ENCODE results near the gene ATP6V1C2.

The ATP6V1C2 gene

GRCh38 chr2:10709290-10709939 is 12.0 kb upstream of the ATP6V1C2 start:
- no peak overlapping the region for H3K4me3 Mint-ChIP-seq
- H3K4me1 Mint-ChIP-seq: peaks cover 15% of the 10 kb centered on the region
- no peaks in the 10 kb centered on the region for H3K9me3 Mint-ChIP-seq
- peaks cover 74% of the 10 kb centered on the region for H3K27me3 Mint-ChIP-seq
- DNase-seq: no peak
- no peaks in the 10 kb centered on the region for H3K36me3 Mint-ChIP-seq
- H3K27ac Mint-ChIP-seq: no peak overlapping the region
- CTCF ChIA-PET: no interaction called here

GRCh38 chr2:10712185-10712809 is 9.1 kb upstream of the ATP6V1C2 start:
- H3K27me3 Mint-ChIP-seq: peaks cover 88% of the 10 kb centered on the region
- H3K4me3 Mint-ChIP-seq: no peak overlapping the region
- CTCF ChIA-PET: interaction anchor here (0.6 kb wide), 1 partner anchor 1503 kb away, joined by 4 read pairs; no protein-coding TSS in a partner anchor
- H3K4me1 Mint-ChIP-seq: peaks cover 15% of the 10 kb centered on the region
- H3K9me3 Mint-ChIP-seq: no peaks in the 10 kb centered on the region
- no peaks in the 10 kb centered on the region for H3K36me3 Mint-ChIP-seq
- peak; percentile 45 for DNase-seq
- no peak overlapping the region for H3K27ac Mint-ChIP-seq

DNA sequence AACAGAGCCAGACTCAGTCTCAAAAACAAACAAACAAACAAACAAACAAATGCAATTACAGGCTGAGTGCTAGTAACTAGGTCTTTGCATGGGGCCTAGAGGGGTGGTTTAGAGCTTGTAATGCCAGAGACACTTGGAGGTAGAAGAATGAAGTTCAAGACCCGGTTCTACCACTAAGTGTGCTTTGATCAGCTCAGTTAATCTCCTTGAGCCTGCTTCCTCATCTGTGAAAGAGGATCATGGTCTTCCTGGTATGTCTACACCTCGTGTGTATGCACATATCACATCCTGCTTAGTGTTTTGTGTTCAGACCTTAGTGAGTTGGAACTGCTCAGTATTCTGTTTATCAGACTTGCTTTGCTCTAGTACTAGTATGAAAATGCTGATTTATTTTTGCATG is 4.8 kb upstream of the ATP6V1C2 start:
- peaks cover 13% of the 10 kb centered on the region for H3K4me1 Mint-ChIP-seq
- no peaks in the 10 kb centered on the region for H3K9me3 Mint-ChIP-seq
- CTCF ChIA-PET: no interaction called here
- no peak overlapping the region for H3K4me3 Mint-ChIP-seq
- H3K27me3 Mint-ChIP-seq: peaks cover 81% of the 10 kb centered on the region
- H3K36me3 Mint-ChIP-seq: no peaks in the 10 kb centered on the region
- no peak for DNase-seq
- H3K27ac Mint-ChIP-seq: no peak overlapping the region

DNA sequence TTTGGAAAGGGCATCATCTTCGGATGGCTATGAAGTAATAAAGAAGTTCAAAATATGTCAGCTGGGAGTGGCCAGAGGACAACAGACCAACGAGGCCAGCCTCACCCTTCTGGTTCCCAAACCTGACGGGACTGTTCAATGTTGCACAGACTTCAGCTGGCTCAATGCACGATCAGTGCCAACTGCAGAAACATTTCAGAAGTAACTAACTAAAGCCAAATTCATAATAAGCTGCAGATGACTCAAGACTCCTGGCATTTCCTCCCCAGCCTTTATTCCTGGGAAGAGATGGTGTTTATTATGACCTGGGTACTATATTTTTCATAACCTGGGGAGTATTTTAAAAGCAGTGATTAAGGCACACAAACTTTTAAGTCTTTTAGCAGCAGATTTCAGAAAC is 3.8 kb upstream of the ATP6V1C2 start:
- Mint-ChIP-seq H3K27ac (no peak overlapping the region), H3K4me3 (no peak overlapping the region), H3K9me3 (no peaks in the 10 kb centered on the region), H3K27me3 (peaks cover 82% of the 10 kb centered on the region), H3K36me3 (no peaks in the 10 kb centered on the region), H3K4me1 (peaks cover 10% of the 10 kb centered on the region)
- CTCF ChIA-PET: interaction anchor here (0.7 kb wide), 1 partner anchor 114 kb away, joined by 3 read pairs; no protein-coding TSS in a partner anchor
- no peak for DNase-seq

GRCh38 chr2:10720306-10720705 is 1.1 kb upstream of the ATP6V1C2 start:
- CTCF ChIA-PET: no interaction called here
- Mint-ChIP-seq H3K4me3 (no peak overlapping the region), H3K27me3 (peaks cover 88% of the 10 kb centered on the region), H3K4me1 (peaks cover 5% of the 10 kb centered on the region), H3K27ac (no peak overlapping the region), H3K36me3 (no peaks in the 10 kb centered on the region), H3K9me3 (no peaks in the 10 kb centered on the region)
- no peak for DNase-seq

GRCh38 chr2:10720947-10721395 is 459 bp upstream of the ATP6V1C2 start:
- Mint-ChIP-seq H3K9me3 (no peaks in the 10 kb centered on the region), H3K27ac (no peak overlapping the region), H3K27me3 (peaks cover 87% of the 10 kb centered on the region), H3K4me3 (peak overlapping the region; percentile 35), H3K36me3 (no peaks in the 10 kb centered on the region), H3K4me1 (peaks cover 5% of the 10 kb centered on the region)
- CTCF ChIA-PET: no interaction called here
- DNase-seq: no peak

DNA sequence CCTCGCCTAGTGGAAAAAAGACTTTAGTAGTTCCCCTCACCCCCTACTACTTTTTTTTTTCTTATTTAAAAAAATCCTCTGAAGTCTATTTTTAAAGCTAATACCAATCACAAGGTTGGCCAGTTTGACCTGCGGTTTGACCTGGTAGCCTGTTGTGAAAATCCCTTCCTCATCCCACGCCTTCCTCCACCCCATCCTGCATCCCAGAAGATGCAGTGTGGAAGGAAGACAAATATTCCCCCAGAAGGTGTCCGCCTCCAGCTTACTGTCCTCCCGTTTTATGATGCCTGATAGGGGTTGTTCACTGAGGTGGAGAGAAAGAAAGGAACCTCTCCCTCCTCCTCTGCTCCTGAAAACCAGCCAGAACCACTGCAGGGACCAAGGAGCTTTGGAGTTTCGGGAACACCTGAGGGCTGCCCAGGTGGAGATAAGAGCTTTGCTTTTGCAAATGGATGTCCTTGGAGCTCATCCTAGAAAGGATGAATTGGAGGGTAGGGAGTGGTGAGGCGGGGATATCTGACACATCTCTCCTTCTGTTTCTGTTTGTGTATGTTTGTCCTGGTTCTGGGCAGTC is 909 bp downstream of the ATP6V1C2 start:
- Mint-ChIP-seq H3K27me3 (peaks cover 89% of the 10 kb centered on the region), H3K9me3 (no peaks in the 10 kb centered on the region), H3K4me3 (no peak overlapping the region), H3K4me1 (peaks cover 5% of the 10 kb centered on the region), H3K36me3 (no peaks in the 10 kb centered on the region), H3K27ac (no peak overlapping the region)
- CTCF ChIA-PET: interaction anchor here (1.5 kb wide), 1 partner anchor 110 kb away, joined by 3 read pairs; no protein-coding TSS in a partner anchor
- DNase-seq: no peak

- no peak overlapping the region for H3K27ac Mint-ChIP-seq
- peaks cover 59% of the 10 kb centered on the region for H3K27me3 Mint-ChIP-seq
- no peak for DNase-seq
- no peaks in the 10 kb centered on the region for H3K36me3 Mint-ChIP-seq
- no peaks in the 10 kb centered on the region for H3K4me1 Mint-ChIP-seq
- H3K4me3 Mint-ChIP-seq: no peak overlapping the region
- CTCF ChIA-PET: no interaction called here
- no peaks in the 10 kb centered on the region for H3K9me3 Mint-ChIP-seq
Observed at GRCh38 chr2:10732924-10733565, 11.6 kb downstream of the ATP6V1C2 start.

- H3K4me3 Mint-ChIP-seq: no peak overlapping the region
- no peaks in the 10 kb centered on the region for H3K36me3 Mint-ChIP-seq
- no peak overlapping the region for H3K27ac Mint-ChIP-seq
- peaks cover 57% of the 10 kb centered on the region for H3K27me3 Mint-ChIP-seq
- no peaks in the 10 kb centered on the region for H3K4me1 Mint-ChIP-seq
- H3K9me3 Mint-ChIP-seq: no peaks in the 10 kb centered on the region
- DNase-seq: no peak
- CTCF ChIA-PET: no interaction called here
Observed at GRCh38 chr2:10733566-10733925, 12.1 kb downstream of the ATP6V1C2 start.

- Mint-ChIP-seq H3K4me1 (no peaks in the 10 kb centered on the region), H3K36me3 (no peaks in the 10 kb centered on the region), H3K4me3 (no peak overlapping the region), H3K9me3 (no peaks in the 10 kb centered on the region), H3K27me3 (peaks cover 60% of the 10 kb centered on the region), H3K27ac (no peak overlapping the region)
- no peak for DNase-seq
- CTCF ChIA-PET: no interaction called here
Observed at GRCh38 chr2:10733980-10734379, 12.6 kb downstream of the ATP6V1C2 start.

DNA sequence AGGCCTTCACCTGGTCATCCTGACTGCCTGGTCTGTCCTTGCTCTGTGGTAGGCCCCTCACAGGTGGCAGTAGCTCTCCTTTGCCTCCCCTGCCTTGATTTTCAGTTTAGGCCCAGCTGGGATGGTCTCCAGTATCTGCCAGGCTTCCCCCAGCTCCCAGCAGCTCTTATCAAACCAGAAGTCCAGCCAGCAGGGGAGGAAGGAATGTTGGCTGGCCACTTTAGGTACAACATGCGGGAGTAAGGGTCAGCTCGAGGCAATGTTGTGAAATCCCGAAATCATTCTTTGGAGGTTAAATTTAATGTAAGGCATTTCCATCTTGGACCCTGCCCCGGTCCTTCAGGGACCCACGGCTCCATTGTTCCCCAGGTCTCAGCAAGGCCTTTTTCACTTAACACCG is 16.8 kb downstream of the ATP6V1C2 start:
- no peaks in the 10 kb centered on the region for H3K36me3 Mint-ChIP-seq
- H3K27me3 Mint-ChIP-seq: peaks cover 37% of the 10 kb centered on the region
- CTCF ChIA-PET: interaction anchor here (0.7 kb wide), 1 partner anchor 104 kb away, joined by 3 read pairs; no protein-coding TSS in a partner anchor
- DNase-seq: no peak
- H3K9me3 Mint-ChIP-seq: no peaks in the 10 kb centered on the region
- no peak overlapping the region for H3K4me3 Mint-ChIP-seq
- H3K27ac Mint-ChIP-seq: no peak overlapping the region
- H3K4me1 Mint-ChIP-seq: no peaks in the 10 kb centered on the region

DNA sequence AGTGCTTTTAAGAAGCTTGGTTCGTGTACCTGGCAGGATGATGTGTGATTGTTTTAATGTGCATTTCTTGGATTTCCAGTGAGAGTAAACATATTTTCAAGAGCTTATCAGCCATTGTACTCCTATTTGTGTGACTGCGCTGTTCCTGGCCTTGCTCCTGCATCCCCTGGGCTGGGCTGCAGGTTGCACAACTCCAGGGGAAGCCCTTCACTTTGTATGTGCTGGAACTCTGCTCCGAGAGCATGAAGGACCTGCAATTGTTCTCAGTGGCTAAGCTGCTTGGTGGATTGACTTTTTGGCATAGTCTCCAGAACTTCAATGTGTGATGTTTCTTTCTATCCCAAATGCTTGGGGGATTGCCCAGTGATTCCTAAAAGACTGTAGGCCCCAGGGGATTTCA is 18.8 kb downstream of the ATP6V1C2 start:
- Mint-ChIP-seq H3K27me3 (peaks cover 21% of the 10 kb centered on the region), H3K4me1 (no peaks in the 10 kb centered on the region), H3K9me3 (no peaks in the 10 kb centered on the region), H3K4me3 (no peak overlapping the region), H3K27ac (no peak overlapping the region), H3K36me3 (no peaks in the 10 kb centered on the region)
- no peak for DNase-seq
- CTCF ChIA-PET: no interaction called here

- peaks cover 4% of the 10 kb centered on the region for H3K4me1 Mint-ChIP-seq
- H3K27ac Mint-ChIP-seq: no peak overlapping the region
- no peaks in the 10 kb centered on the region for H3K9me3 Mint-ChIP-seq
- DNase-seq: no peak
- no peak overlapping the region for H3K4me3 Mint-ChIP-seq
- no peaks in the 10 kb centered on the region for H3K36me3 Mint-ChIP-seq
- CTCF ChIA-PET: interaction anchor here (0.5 kb wide), 1 partner anchor 62 kb away, joined by 3 read pairs; no protein-coding TSS in a partner anchor
- peaks cover 12% of the 10 kb centered on the region for H3K27me3 Mint-ChIP-seq
Observed at GRCh38 chr2:10741139-10741538, 19.7 kb downstream of the ATP6V1C2 start.

GRCh38 chr2:10742666-10743065 is 21.2 kb downstream of the ATP6V1C2 start:
- peaks cover 4% of the 10 kb centered on the region for H3K4me1 Mint-ChIP-seq
- no peaks in the 10 kb centered on the region for H3K36me3 Mint-ChIP-seq
- DNase-seq: no peak
- CTCF ChIA-PET: no interaction called here
- no peaks in the 10 kb centered on the region for H3K9me3 Mint-ChIP-seq
- H3K4me3 Mint-ChIP-seq: no peak overlapping the region
- H3K27ac Mint-ChIP-seq: no peak overlapping the region
- H3K27me3 Mint-ChIP-seq: peaks cover 9% of the 10 kb centered on the region
